HG03457 (cell line): ENCODE measurements around the gene SMIM20.
A peak's percentile ranks its signal among the peaks of the same experiment; 100 is the strongest.
"Not testable (repeated sequence)": the region's sequence is repeated elsewhere in the genome, so short reads cannot be mapped to it uniquely, and the experiment has no call there.

ENCODE experiments used
- ATAC-seq: cut with Tn5 transposase; IDR thresholded peaks from one replicate; pipeline ENCODE4 v1.9.1; 2021; ENCODE audit warnings: moderate number of reproducible peaks; ENCODE audit not compliant: unreplicated experiment

Gene SMIM20

DNA sequence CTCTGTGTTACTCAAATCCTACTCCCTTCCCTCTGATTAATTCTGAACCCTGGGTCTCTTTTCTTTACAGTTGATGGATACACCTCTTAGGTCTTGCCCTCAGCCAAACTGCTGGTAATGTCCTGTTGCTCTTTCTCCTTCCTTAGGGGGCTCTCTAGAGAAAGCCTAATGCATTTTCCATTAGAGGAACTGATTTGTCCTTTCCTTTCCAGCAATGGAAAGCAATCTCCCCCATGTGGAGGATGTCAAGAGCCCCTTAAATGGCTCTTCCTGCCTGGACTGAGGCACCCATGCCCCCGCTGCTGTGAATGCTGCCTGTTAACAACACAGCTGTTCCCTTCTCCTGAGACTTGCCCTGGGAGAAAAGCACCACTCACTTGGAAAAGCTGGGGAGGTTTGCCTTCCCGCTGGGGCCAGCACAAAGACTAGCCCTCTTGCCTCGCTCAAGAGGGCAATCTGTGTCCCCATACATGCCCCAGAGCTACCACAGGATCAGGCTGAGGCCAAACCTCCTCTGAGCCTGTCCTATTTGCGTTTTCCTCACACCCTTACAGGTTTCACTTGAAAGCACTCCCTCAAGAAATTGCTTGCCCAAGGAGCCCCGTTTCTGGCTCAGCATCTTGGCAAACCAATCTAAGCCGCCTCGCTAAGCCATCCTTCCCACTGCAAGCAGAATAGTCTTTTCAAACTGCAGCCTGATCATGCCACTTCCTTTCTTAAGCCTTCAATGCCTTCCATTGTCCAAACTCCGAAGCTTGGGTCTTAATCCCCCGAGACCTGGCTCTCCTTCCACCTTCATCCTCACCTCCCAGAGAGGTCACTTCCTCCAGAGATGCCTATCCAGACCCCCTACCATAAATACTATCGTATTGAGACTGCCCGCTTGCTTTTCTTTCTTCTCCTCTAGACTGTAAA is 23.2 kb upstream of the SMIM20 start:
- ATAC-seq: no peak

DNA sequence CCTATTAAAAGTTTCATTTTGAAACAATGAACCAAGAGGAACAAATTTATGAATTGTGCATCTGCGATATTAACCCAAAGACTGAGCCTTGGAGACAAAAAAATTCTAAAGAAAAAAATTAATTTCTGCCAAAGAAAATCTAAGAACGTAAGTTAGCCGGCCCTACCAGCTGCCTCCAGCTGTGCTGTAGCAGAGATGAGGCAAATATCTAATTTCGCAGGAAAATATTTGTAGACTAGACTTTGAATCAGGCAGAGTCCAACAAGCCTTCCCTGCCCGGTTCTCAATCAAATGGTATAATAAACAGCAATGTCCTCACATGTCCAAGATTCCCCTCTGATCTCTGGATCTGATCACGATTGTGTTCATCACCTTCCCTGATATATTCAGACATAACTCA is 21.2 kb upstream of the SMIM20 start:
- ATAC-seq: no peak

DNA sequence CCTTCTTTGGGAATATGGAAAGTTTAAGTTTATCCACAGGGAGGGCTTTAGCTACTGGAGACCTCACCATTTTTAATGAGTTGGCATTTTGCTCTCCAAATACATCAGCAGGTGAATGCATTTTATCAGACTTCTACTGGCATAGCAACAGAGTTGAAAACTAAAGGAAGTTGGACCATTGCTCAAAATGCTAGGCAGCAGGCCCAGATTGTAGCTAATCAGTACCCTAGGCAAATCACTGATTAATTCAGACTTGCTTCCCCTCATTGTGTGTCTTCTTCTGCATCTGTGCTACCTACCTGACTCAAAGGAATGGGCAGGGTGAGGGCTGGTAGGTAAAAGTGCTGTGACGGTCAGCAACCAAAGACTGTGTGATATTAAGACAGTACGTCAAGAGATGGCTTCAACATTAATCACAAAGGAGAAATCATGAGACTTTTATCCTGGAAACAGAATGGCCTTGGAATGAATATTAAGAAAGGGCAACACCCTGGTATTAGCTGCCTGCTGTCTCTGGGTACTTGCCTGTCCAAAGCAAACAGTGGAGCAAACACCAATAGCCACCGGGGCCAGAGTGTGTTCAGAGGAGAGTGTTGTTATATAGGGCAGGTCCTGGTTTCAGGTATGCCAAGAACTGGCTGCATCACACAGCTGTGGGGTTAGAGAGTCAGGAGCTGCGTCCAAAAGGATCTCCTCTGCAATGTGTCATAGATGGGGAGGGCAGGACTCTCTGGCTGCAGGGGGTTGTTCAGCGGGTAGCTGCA is 17.1 kb upstream of the SMIM20 start:
- ATAC-seq: no peak

DNA sequence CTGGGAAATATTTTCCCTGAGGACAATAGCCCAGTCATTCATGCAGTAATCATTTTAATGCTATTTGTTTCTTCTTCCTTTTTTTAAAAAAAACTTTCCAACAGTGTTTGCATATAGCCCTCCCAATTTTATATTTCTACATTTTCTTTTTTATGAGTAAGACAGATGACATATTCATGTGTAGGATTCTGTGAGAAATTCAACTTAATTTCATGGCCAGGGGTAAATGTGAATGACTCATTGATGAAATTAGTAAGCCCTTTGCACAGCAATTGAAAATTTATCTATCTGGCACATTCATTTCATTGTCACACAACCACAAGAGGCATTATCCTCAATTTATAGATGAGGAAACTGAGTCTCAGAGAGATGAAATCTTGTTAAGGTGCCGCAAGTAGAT is 13.7 kb upstream of the SMIM20 start:
- ATAC-seq: no peak

DNA sequence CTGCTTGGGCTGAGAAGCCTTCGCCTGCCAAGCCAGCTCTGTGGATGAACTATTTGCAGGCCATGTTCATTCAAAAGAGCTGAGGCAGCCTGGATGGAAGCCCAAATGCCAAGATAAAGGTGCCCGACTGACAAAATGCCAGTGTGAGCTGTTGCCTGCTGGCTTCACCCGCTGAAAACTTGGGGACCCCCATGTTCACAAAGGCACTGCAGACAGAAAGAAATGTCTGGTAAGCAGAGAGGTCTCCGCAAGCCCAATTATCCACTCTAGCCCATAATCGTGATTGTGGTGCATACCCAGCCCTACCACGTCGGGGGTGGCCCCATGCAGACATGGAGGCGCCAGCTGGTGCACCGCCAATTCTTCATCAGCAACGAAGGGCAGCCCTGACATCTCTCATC is 13.0 kb upstream of the SMIM20 start:
- no peak for ATAC-seq

DNA sequence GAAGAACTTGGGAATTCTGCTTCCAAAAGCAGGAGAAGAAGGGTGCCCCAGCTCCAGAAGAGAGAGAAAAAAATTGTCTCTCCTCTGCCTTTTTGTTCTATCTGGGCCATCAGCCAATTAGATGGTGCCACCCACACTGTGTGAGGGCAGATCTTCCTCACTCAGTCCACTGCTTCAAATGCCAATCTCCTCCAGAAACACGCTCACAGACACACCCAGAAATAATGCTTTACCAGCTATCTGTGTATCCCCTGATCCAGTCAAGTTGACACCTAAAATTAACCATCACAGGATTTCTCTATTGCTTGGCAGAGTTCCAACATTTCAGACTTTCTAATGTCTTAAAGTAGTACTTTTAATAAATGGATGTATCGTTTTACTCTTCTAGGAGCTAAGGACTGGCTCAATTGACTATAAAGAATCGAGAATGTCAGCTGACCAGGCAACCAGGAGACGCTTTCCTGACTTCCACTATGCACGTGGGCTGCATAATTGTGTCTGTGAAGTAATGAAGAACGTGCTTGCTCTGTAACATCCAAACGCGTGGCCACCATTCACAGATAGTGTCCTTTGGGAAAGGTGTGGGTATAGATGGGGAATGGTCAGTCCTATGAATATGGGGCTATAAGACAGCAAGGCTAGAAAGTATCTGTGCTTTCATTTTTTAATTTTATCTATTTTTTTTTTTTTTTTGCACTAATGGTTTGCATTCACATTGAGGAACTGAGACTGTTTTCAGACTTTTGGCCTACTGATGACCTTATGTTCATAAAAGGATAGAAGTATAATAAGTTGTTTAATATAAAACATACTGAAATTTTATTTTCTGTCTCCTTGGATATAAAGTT is 9.9 kb upstream of the SMIM20 start:
- no peak for ATAC-seq

DNA sequence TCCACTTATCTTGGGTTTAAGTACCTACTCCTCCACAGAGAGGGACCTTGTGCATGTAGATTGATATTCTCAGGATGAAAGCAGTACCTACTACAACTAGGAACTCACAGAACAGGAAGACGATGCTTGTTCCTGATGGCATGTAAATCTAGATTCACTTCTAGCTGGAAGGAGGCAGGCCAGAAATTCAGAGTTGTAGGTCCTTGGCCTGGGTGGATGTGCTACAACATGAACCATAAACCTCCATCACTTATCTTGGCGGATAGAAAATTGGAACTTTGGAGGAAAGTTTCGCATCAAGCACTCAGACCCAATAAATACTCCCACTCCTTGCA is 9.3 kb upstream of the SMIM20 start:
- ATAC-seq: no peak

DNA sequence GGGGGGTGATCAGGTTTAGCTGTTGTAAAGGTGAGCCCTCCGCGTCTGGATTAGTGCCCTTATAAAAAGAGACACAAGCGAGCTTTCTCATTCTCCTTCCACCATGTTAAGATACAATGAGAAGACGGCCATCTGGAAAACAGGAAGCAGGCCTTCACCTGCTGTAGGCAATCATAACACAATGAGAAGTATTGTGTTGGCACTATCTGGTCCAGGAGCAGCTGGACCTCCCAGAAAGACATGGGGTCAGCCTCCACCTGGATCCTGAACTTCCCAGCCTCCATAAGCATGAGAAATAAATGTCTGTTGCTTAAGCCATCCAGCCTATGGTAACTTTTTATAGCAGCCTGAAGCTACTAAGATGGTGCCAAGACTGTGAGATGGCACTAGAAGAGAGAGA is 8.6 kb upstream of the SMIM20 start:
- ATAC-seq: no peak

DNA sequence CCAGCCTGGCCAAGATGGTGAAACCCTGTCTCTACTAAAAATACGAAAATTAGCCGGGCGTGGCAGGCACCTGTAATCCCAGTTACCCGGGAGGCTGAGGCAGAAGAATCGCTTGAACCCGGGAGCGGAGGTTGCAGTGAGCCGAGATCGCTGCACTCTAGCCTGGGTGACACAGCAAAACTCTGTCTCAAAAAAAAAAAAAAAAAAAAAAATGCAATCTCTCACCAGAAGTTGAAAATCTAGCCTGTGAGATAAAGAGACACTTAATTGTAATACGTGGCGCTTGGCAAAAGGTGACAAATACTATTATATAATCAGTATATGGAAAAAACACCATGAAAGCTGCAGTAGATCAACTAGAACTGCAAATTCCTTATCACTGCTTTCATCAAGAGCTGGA is 7.9 kb upstream of the SMIM20 start:
- not testable (repeated sequence) for ATAC-seq

DNA sequence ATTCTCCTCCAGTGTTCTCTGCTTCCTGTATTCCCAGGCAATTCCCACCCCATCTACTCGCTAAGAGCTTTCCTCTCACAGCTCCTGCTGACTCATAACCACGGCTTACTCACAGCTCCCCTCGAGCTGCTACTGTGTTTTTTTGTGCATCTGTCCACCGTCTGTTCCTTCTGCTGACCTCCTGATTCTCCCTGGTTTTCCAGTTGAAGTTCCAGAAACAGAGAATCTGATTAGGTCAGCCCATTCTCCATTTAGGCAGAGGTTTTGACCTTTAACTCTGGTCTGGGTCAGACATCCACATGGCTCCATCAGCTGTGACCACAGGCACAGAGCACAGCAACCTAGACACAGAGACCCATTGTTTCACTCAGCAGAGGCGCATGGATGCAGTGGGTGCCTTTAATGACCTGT is 5.5 kb upstream of the SMIM20 start:
- ATAC-seq: no peak

DNA sequence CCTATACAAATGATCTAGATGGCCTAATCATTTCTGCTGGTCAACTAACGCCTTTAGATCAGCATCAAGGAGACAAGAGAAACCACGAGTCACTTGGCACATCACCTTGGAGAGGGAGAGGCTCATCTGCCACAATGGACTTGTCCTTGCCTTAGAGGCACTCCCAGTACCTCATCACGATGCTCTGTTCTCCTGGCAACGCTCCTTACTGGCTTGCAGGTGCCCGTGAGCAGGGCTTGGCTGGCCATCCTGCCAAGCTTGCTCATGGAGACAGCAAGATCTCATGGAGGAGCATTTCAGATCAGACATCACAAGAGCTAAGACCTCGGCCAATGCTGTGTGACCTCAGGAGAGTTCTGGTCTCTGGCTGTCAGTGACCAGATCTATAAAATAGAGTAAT is 2.7 kb upstream of the SMIM20 start:
- ATAC-seq: no peak

DNA sequence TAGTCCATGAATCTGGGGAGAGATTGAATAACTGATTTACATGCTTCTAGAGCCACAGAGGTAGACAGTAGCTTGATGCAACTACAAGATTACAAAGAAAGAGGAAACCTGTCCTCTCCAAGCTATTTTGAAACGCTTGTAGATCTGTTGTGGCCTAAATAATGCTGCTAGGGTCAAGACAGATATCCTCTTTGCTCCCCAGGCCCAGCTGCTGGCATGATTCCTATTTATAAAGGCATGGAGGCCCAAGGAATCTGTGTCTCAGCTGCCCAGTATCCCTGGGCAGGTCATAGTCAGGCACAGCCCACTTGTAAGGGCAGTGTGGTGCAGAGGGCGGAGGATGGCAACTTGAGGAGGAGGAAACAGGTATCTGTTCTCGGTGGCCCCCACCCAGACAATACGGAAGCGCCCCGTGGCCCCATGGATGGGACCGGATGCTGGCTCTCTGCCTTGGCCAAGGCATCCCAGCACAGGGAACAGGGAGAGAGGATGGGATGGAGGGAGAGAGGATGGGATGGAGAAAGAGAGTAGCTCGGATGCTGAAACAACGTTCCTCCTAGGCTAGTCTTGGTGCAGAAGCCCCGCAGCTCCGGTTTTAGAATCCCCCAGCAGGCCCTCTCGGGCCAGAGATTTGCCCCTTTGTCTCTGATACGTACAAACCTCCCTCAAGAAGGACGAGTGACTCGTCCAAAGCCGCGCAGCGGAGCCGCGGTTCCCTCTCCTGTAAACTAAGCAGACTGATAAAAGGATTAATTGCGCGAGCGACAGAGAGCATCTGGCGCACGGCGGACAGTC is 767 bp upstream of the SMIM20 start:
- peak; percentile 18 for ATAC-seq

DNA sequence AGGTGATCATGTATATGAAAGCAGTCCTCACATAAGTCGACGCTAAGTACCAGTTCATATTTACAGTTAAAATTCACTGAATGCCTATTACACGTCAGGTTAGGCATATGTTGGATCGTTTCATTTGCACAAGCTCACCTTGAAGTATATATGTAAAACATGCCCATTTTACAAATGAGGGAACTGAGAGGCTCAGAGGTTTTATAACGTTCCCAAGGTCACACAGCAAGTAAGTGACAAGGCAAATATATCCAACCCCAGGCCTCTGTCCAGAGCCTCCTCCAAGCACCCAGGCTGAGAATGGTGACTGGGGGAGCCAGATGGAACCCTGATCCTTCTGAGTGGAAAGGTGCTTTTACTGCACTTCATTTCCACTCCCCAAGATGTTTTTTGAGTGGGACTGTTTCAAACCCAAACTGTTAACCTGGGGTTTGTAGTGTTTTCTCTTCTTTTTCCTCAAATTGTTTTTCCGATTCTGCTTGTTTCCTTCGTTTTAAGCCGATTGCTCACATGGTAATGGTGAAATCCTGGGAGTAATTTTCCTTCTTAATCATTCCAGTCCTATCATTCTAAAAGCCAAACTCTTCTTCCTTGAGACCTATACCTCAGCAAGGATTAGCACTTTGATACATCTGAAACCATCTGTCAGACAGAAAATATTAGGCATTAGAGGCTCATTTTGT is 791 bp downstream of the SMIM20 start:
- peak; percentile 8 for ATAC-seq

DNA sequence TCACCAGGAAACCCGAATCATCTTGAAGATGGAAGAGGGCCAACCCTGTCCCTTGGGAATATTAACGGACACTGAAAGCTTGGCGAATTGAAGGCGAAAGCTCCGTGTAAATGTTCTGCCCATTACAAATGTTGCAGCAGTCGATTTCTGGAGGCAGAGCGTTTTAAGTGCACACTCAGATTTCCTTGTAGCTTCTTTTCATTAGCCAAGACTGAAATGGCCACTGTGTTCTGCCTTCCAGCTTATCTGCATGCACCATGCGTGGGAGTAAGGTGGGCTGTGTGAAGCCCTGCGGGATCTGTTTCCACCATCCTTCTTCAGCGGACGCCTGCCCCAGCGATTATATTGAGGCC is 1.3 kb downstream of the SMIM20 start:
- ATAC-seq: no peak

DNA sequence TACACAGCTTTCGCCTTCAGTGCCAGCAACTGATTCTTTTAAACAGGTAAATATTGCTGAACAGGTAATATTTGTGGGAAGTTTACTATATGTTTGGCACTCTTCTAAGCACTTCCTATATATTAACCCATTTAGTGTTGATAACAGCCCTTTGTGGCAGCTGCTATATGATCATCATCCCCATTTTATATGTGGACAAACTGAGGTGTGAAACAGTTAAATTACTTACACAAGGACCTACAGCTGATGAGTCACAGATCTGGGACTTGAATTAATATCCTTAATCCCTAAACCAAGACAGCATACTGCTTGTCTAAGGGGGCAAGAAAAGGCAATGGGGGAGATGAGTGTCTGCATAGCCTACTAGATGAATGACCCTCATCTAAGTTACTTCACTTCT is 2.9 kb downstream of the SMIM20 start:
- ATAC-seq: no peak

DNA sequence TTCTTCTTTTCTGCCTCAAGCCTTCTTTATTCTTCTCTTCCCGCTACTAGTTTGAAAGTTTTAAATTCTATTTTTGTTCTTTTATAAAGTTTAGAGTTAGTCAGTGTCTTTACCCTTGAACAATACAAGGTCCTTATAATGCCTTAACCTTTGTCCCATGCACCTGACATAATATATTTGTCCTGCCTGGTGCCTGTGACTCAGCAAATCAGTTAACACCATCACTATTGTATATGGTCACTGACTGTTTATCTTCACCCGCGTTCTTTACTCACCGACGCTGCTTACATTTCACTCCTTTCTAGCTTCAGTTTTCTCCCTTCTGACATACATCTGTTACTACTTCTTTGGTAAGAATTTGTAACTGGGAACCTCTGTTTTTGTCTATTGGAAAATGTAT is 5.7 kb downstream of the SMIM20 start:
- ATAC-seq: no peak

DNA sequence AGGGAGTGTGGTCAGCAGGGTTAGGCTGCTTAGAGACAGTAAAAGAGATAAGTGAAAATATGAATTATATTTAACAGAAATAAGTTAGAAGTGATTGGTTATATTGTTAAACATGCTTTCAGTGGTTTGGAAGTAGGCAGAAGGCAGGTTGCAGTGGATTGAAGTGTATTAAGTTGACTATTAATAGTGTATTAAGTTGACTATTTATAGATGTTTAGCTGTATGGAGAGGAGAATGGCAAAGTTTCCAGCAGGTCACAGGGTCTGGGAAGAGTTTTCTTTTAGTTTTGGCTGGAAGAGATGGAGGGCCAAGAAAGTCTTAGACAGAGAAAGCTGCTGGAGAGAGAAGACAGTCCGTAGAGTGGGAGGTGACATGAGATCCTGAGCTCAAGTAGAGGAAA is 7.9 kb downstream of the SMIM20 start:
- ATAC-seq: no peak

DNA sequence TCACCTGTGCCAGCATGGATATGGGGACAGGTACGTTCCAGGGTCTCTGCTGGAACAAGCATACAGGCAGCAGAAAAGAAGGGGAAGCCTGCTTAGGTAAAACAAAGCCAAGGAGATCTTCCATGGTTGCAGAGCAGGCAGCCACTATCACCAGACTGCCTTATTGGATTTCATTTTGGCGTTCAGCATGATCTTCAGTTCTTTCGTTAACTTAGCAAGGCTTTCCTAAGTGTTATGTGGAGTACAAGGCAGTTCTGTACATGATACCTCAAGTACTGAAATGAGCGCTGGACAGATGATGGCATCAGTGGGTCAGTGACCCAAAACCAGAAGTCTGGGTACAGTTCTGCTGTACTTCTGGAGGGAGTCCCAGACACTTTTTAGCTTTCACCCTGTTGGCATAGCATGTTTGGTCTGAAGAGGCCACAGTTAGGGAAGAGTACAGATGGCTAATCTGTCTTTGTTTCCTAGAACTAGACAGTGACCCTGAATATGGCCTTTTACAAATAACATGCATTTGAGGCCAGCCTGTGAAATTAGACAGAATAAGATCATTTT is 8.9 kb downstream of the SMIM20 start:
- no peak for ATAC-seq

DNA sequence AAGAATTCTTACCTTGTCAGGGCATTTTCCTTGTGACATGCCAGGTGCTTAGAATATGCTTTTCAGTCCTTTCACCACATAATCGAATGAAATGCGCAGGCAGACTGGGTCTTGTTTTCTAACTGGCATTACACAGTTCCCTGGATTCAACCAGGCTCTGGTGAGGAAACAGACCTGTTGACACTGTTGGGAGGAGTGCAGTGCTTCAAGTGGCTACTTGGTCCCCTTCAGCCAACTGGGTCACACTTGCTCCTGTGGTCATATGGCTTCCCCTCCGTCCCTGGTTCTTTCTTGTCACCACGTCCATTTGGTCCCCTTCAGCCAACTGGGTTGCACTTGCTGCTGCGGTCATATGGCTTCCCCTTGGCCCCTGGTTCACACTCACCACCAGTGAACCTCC is 9.7 kb downstream of the SMIM20 start:
- ATAC-seq: no peak
